C4-2B (cell line): ENCODE results near the gene OR10J1.

Source experiments
- CTCF ChIP-seq: fragments of 450-650 bp; conservative IDR thresholded peaks from 2 replicates; pipeline ENCODE4 v1.5.1; 2017; ENCODE audit warnings: mild to moderate bottlenecking
- ZFX ChIP-seq: fragments of 450-650 bp; IDR thresholded peaks from 2 replicates; pipeline ENCODE4 v1.6.1; 2017

GRCh38 chr1:159443066-159443750 lies 3.7 kb downstream of the OR10J1 start:
- no peak for TF ChIP-seq CTCF
- no peak for TF ChIP-seq ZFX
